Measurements from ENCODE around the gene RGS16.

GRCh38 chr1:182617734-182618351 lies 13.7 kb upstream of the RGS16 start:
- TF ChIP-seq CTCF (IDR thresholded peaks at IDR 0.05; ENCODE audit: low read depth, low read length, missing input control): no peak
- TF ChIP-seq JUND (IDR thresholded peaks at IDR 0.05): no peak
- no peak for TF ChIP-seq FOXA2 (IDR thresholded peaks at IDR 0.05)
- no peak for TF ChIP-seq RAD21 (IDR thresholded peaks at IDR 0.05)
- TF ChIP-seq NR2F2 (IDR thresholded peaks at IDR 0.05): no peak
- no peak for TF ChIP-seq FOXA1 (IDR thresholded peaks at IDR 0.05)
- no peak for TF ChIP-seq GABPA (IDR thresholded peaks at IDR 0.05 in 1 of 2, conservative IDR thresholded peaks at IDR 0.05 in 1 of 2)
- TF ChIP-seq SP1 (IDR thresholded peaks at IDR 0.05): no peak
- TF ChIP-seq REST (IDR thresholded peaks at IDR 0.05): no peak
